AG04450 (cell line): ENCODE results near the gene ALKBH7. TPM values are rescaled to one million over a fixed set of nuclear protein-coding genes. Genes with fewer than 3 reads are reported as not detected.
A peak's percentile ranks its signal among the peaks of the same experiment; 100 is the strongest.
"Not testable (repeated sequence)": the region's sequence is repeated elsewhere in the genome, so short reads cannot be mapped to it uniquely, and the experiment has no call there.

Experiments used
- CTCF ChIA-PET: fragments of 300-600, 350-600 bp; formaldehyde crosslinking; extraction: SDS; loops from one replicate; lab custom pipeline; 2022; ENCODE audit warnings: antibody characterized with exemption, inconsistent platforms; lab: Charles Lee
- POLR2A ChIA-PET: fragments of 350-600 bp; formaldehyde crosslinking; extraction: SDS; loops from one replicate; lab custom pipeline; 2021; ENCODE audit warnings: antibody characterized with exemption, inconsistent platforms; lab: Yijun Ruan, JAX
- DNase-seq: peaks from one replicate; pipeline ENCODE4 v3.0.0-alpha.2; 2011; ENCODE audit warnings: low read depth, low spot score
- H3K27ac ChIP-seq: one replicate; pipeline ENCODE4 v1.5.1; 2012; ENCODE audit warnings: low read depth, low read length, control low read depth
- H3K27me3 ChIP-seq: one replicate; pipeline ENCODE4 v1.6.0; 2012; ENCODE audit warnings: low read length; ENCODE audit not compliant: control insufficient read depth, insufficient read depth
- H3K4me3 ChIP-seq: 2 replicates; pipeline ENCODE4 v1.5.1; 2011; ENCODE audit warnings: mild to moderate bottlenecking, low read depth, low read length, control low read depth
- H3K9me3 ChIP-seq: 2 replicates; pipeline ENCODE4 v1.5.1; 2012; ENCODE audit warnings: low read length; ENCODE audit not compliant: control insufficient read depth, insufficient read depth
- polyA plus RNA-seq: library from polyadenylated mRNA; depleted of rRNA; stranded (reverse); fragments of >200 nt; gene quantifications from 2 replicates; pipeline ENCODE4 v1.2.3, GENCODE V29; 2011
- TF ChIP-seq, protein P1 (sequence below): IDR thresholded peaks from 2 replicates; pipeline ENCODE4 v1.5.1; 2011; ENCODE audit warnings: low read depth, low read length, control low read depth, inconsistent platforms

ALKBH7 gene
- polyA plus RNA-seq, 1 experiment = 11.6 TPM

DNA sequence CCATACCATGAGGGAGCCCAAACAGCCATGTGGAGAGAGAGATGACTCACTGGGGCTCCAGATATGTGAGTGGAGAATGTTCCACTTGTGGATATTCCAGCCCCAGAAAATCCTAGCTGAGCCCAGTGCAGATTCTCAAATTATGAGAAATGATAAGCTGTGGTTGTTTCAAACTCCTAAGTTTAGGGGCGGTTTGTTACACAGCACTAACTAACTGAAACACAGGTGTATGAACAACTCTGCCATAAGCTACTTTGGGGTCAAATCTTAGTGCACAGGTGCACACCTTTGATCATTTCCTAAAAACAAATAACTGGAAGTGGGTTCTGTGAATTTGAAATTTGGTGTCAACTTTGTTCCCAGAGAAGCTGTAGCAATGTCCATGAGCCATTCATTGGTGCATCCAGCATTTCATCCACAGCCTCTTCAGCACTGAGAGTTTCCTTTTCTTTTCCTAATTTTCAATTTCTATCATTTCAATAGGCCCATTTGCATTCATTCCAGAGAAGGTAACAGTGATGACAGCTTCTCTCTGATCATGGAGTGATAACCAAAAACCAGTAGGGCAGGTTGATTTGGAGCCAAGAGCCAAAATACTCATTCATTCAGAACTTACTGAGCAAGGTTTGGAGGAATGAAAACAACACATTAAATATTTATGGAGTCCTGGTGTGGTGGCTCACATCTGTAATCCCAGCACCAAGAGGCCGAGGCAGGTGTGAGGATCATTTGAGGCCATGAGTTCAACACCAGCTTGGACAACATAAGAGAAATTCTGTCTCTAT is 20.0 kb upstream of the ALKBH7 start:
- H3K9me3 ChIP-seq = no peaks in the 10 kb centered on the region
- H3K27ac ChIP-seq = no peak overlapping the region
- H3K27me3 ChIP-seq = no peaks in the 10 kb centered on the region
- TF ChIP-seq, protein P1, sequence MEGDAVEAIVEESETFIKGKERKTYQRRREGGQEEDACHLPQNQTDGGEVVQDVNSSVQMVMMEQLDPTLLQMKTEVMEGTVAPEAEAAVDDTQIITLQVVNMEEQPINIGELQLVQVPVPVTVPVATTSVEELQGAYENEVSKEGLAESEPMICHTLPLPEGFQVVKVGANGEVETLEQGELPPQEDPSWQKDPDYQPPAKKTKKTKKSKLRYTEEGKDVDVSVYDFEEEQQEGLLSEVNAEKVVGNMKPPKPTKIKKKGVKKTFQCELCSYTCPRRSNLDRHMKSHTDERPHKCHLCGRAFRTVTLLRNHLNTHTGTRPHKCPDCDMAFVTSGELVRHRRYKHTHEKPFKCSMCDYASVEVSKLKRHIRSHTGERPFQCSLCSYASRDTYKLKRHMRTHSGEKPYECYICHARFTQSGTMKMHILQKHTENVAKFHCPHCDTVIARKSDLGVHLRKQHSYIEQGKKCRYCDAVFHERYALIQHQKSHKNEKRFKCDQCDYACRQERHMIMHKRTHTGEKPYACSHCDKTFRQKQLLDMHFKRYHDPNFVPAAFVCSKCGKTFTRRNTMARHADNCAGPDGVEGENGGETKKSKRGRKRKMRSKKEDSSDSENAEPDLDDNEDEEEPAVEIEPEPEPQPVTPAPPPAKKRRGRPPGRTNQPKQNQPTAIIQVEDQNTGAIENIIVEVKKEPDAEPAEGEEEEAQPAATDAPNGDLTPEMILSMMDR = no peak
- ChIA-PET CTCF (interaction anchor here (0.6 to 0.9 kb wide), 2 partner anchors 188 to 364 kb away, joined by 3 read pairs; no protein-coding TSS in a partner anchor), POLR2A (no interaction called here)
- DNase-seq = no peak
- H3K4me3 ChIP-seq = no peak overlapping the region

DNA sequence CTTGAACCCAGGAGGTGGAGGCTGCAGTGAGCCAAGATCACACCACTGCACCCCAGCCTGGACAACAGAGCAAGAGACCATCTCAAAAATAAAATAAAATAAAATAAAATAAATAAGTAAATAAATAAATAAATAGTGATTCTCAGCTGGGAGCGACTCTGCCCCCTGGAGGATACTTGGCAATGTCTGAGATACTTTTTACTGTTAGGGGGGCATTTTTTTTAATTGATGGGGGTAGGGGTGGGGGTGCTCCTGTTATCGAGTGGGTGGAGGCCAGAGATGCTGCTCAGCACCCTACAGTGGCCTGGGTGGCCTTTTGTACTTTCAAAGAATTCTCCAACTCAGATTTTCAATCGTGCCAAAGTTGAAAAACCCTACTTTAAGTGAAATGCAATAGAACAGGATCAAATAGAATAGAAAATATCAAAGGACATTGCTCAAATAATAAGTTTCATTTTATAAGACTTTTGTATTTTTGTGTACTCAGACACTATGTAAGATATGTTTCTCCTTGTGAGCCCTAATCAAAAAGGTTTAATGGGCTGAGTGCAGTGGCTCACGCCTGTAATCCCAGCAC is 18.4 kb upstream of the ALKBH7 start:
- no peak overlapping the region for H3K27ac ChIP-seq
- H3K4me3 ChIP-seq = no peak overlapping the region
- H3K9me3 ChIP-seq = no peaks in the 10 kb centered on the region
- H3K27me3 ChIP-seq = no peaks in the 10 kb centered on the region
- no peak for DNase-seq
- POLR2A ChIA-PET = no interaction called here
- CTCF ChIA-PET = interaction anchor here (0.7 to 1.6 kb wide), 3 partner anchors 135 to 228 kb away, joined by 3 to 6 read pairs (median 5); no protein-coding TSS in a partner anchor
- TF ChIP-seq, protein P1 = peak; percentile 51

DNA sequence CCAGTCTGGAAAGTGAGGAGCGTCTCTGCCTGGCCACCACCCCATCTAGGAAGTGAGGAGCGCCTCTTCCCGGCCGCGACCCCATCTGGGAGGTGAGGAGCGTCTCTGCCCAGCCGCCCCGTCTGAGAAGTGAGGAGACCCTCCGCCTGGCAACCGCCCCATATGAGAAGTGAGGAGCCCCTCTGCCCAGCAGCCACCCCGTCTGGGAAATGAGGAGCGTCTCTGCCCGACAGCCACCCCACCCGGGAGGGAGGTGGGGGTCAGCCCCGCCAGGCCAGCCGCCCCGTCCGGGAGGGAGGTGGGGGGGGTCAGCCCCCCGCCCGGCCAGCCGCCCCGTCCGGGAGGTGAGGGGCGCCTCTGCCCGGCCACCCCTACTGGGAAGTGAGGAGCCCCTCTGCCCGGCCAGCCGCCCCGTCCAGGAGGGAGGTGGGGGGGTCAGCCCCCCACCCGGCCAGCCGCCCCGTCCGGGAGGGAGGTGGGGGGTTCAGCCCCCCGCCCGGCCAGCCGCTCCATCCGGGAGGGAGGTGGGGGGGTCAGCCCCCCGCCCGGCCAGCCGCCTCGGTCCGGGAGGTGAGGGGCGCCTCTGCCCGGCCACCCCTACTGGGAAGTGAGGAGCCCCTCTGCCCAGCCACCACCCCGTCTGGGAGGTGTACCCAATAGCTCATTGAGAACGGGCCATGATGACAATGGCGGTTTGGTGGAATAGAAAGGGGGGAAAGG is 17.1 kb upstream of the ALKBH7 start:
- H3K27me3 ChIP-seq, H3K27ac ChIP-seq, H3K9me3 ChIP-seq, POLR2A ChIA-PET, H3K4me3 ChIP-seq, CTCF ChIA-PET, DNase-seq: not testable (repeated sequence)

DNA sequence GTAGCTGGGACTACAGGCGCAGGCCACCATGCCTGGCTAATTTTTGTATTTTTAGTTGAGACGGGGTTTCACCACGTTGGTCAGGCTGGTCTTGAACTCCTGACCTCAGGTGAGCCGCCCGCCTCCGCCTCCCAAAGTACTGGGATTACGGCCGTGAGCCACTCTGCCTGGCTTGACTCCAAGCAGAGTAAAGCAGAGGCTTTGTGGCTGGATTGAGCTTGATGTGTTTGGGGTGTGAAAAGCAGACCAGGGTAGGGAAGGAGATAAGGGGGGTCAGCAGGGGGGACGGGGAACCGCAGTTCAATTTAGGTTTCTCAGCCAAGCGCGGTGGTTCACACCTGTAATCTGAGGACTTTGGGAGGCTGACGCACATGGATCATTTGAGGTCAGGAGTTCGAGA is 15.4 kb upstream of the ALKBH7 start:
- no peak overlapping the region for H3K27ac ChIP-seq
- DNase-seq = no peak
- TF ChIP-seq, protein P1 = no peak

DNA sequence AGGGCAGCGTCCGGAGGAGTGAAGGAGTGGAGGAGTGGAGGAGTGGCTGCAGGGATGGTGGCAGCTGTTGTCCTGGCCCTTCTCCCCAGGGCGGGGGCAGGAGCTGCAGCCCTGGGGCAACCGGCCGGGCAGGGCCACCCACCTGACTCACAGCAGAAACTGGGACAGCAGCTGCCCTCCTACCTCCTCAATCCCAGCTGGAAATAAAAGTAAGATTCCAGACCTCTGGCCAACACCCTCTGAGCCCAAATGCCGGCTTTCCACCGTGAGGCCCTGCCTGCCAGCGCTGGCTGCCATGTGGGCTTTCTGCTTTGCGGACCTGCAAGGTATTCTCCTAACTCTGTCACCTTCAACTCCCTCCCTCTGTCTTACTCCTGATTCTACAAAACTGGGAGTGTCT is 14.6 kb upstream of the ALKBH7 start:
- H3K27ac ChIP-seq = no peak overlapping the region
- H3K9me3 ChIP-seq = no peaks in the 10 kb centered on the region; the same call in 1 of the 2 replicates
- H3K27me3 ChIP-seq = no peaks in the 10 kb centered on the region
- no peak for DNase-seq
- no peak overlapping the region for H3K4me3 ChIP-seq
- POLR2A ChIA-PET = no interaction called here
- CTCF ChIA-PET = interaction anchor here (1.1 to 1.2 kb wide), 2 partner anchors 14 to 310 kb away, joined by 3 to 4 read pairs; partner anchors contain the start of gene ALKBH7
- TF ChIP-seq, protein P1 = no peak

More for the DNA sequence above, 15.4 kb upstream of the ALKBH7 start:
- POLR2A ChIA-PET = interaction anchor here (0.6 to 0.7 kb wide), 2 partner anchors 85 to 166 kb away, joined by 9 to 10 read pairs; no protein-coding TSS in a partner anchor
- H3K4me3 ChIP-seq = no peak overlapping the region
- H3K27me3 ChIP-seq = no peaks in the 10 kb centered on the region
- CTCF ChIA-PET = interaction anchor here (1.5 kb wide), 1 partner anchor 309 kb away, joined by 5 read pairs; no protein-coding TSS in a partner anchor
- H3K9me3 ChIP-seq = no peaks in the 10 kb centered on the region; the same call in 1 of the 2 replicates
